Choroid plexus epithelial cell (primary cell): ENCODE data around the gene KCNIP1.

Experiments
- DNase-seq: peaks from one replicate; pipeline ENCODE4 v3.0.0-alpha.2; 2010; ENCODE audit warnings: low read depth
- H3K4me3 ChIP-seq: 2 replicates; pipeline ENCODE4 v1.5.1; 2011; ENCODE audit warnings: low read depth, mild to moderate bottlenecking, control low read depth, low read length, moderate library complexity
- TF ChIP-seq, protein P1 (sequence below): conservative IDR thresholded peaks from 2 replicates; pipeline ENCODE4 v1.5.1; 2011; ENCODE audit warnings: low read depth, mild to moderate bottlenecking, control low read depth, inconsistent platforms, low read length, moderate library complexity

KCNIP1 gene

DNA sequence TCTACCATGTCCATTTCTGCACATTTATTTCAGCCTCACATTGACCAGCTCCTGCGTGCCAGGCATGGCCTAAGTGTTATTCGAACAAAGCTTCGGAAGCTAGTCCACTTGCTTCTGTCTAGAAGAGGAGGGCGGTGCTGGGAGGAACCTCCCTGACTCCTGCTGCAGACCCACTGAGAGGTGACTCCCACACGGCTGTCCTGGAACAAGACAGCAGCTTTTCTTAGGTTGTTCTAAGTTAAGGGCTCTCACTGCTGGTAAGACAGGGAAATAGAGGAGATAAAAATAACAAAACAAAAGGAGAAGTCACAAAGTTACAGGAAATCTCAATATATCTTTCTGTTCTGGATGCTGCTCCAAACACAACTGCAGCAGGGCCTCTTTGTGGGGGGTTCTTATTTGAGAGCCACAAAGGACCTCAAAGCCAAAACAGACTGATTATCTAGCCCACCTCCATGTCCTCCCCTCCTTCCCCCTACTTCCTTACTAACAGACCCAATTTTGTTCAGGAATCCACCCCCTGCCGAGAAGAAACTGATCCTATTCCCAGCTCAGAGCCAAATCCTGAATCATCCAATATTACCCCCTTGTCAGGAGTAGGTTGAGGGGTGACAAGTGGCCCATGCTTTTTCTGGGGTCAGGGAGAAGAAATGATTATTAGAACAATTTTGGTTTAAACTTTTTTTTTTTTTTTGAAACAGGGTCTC, 28.4 kb upstream of the KCNIP1 start:
- no peak overlapping the region for H3K4me3 ChIP-seq
- DNase-seq: peak; percentile 14
- TF ChIP-seq, protein P1, sequence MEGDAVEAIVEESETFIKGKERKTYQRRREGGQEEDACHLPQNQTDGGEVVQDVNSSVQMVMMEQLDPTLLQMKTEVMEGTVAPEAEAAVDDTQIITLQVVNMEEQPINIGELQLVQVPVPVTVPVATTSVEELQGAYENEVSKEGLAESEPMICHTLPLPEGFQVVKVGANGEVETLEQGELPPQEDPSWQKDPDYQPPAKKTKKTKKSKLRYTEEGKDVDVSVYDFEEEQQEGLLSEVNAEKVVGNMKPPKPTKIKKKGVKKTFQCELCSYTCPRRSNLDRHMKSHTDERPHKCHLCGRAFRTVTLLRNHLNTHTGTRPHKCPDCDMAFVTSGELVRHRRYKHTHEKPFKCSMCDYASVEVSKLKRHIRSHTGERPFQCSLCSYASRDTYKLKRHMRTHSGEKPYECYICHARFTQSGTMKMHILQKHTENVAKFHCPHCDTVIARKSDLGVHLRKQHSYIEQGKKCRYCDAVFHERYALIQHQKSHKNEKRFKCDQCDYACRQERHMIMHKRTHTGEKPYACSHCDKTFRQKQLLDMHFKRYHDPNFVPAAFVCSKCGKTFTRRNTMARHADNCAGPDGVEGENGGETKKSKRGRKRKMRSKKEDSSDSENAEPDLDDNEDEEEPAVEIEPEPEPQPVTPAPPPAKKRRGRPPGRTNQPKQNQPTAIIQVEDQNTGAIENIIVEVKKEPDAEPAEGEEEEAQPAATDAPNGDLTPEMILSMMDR: no peak

DNA sequence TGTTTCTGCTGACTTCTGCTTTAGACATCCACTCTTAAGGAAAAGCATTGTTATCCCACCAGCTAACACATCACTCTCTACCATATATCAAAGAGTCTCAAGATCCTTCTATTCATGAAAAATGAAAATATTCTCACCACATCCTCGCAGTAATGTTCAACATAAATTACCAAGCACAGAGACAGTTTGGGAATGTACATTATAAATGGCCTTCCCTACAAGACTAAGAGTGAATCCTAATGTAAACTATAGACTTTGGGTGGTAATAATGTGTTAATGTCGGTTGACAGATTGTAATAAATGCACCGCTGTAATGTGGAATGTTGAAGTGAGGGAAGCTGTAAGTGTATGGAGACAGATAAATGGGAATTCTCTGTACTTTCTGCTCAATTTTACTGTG, 27.1 kb upstream of the KCNIP1 start:
- H3K4me3 ChIP-seq: no peak overlapping the region
- no peak for DNase-seq
- TF ChIP-seq, protein P1: no peak

- TF ChIP-seq, protein P1: no peak
- DNase-seq: no peak
- no peak overlapping the region for H3K4me3 ChIP-seq
Observed at GRCh38 chr5:170477906-170478305, 25.9 kb upstream of the KCNIP1 start.

DNA sequence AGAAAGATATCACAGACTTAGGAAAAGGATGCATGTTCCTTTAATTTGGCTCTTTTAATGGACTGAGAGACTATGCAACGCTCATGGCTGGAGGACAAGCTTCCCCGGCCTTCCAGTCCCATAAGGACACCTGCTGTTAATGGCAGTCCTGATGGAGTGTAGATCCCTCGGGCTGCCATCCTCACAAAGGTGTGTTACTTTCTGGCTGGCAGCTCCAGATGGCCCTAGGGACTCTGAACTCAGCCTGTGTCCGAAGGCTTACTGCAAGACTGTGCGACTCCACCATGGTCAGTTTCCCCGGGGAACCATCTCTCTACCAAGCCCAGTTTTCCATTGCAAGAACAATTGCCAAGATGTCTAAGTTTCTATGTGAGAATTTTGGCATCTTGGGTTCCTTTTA, 25.5 kb upstream of the KCNIP1 start:
- H3K4me3 ChIP-seq: no peak overlapping the region
- DNase-seq: no peak
- TF ChIP-seq, protein P1: no peak

DNA sequence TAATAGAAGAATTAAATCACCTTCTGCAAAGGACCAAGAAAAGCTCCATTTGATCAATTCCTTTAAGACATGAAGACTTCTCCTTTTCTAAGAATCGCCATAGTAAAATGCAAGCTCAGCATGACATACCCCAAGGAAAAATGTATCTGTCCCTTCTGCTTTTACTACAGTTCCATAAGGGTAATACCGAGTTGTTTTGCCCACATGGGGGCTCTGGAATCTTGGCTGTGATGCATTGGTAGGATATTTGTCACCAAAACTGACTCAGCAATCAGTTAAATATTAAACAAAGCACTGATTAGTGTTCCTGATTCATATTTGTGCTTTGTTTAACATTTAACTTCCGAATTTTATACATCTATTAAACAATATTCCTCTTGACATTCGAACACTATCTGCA, 24.3 kb upstream of the KCNIP1 start:
- DNase-seq: peak; percentile 52
- H3K4me3 ChIP-seq: no peak overlapping the region
- TF ChIP-seq, protein P1: peak; percentile 19

GRCh38 chr5:170480260-170480659, 23.6 kb upstream of the KCNIP1 start:
- H3K4me3 ChIP-seq: no peak overlapping the region
- DNase-seq: no peak
- TF ChIP-seq, protein P1: no peak

DNA sequence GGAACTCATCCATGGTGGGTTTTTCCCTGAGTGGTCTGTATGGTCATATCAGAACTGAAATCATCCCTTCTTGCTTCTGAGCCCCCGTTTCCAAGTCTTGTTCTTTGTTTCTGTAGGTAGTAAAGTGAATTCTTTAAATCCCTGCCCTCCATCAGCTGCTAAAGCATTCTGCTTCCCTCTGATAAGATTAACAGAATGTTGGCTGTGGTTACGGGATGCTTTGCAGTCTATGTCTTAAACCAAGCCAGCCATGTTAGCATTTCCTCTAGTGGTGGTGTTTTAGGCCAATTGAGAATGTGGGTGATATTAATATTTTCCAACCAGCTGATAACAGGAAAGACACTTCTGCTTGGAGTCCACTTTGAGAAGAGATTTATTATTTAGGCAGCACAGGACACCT, 22.0 kb upstream of the KCNIP1 start:
- no peak for DNase-seq
- no peak overlapping the region for H3K4me3 ChIP-seq
- TF ChIP-seq, protein P1: no peak
